ENCODE results near the gene CIB4.

CIB4 gene

DNA sequence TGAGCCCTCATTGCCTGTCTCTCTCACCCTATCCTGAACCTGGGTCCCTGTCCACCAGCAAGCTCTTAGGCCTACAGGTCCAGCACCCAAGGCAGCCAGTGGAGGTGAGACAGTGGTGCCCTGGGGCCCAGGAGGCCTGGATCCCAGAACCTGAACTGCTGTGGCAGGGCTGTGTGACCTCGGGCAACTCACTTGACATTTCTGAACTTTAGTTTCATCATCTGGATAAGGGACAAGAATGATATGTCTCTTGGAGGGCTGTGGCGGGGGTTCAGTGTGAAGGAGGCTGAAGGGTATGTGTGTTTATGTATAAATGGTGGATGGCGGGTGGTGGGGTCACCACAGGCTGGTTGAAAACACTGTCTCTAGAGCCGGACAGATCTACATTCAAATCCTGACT lies 10.9 kb downstream of the CIB4 start:
- Histone ChIP-seq H2BK5ac (ENCODE audit: low read length) (no peak overlapping the region), H3K79me1 (ENCODE audit: low read length) (no peaks in the 10 kb centered on the region), H2BK15ac (replicated peaks; ENCODE audit: low read depth) (no peak overlapping the region), H3K4me3 (ENCODE audit: low read length) (no peak overlapping the region), H3K27me3 (ENCODE audit: insufficient read depth, low read length, poor library complexity) (no peaks in the 10 kb centered on the region), H3K4me2 (ENCODE audit: low read length) (no peak overlapping the region), H3K27ac (ENCODE audit: low read depth, low read length) (no peak overlapping the region), H2AK5ac (ENCODE audit: low read length) (no peak overlapping the region), H3K18ac (ENCODE audit: low read length) (no peak overlapping the region), H4K5ac (ENCODE audit: low read length) (no peak overlapping the region), H3K4ac (ENCODE audit: low read depth, low read length) (no peak overlapping the region), H3K79me2 (ENCODE audit: control insufficient read depth, insufficient read depth, low read length) (no peaks in the 10 kb centered on the region), H3K23ac (ENCODE audit: low read length) (no peak overlapping the region), H3K9ac (ENCODE audit: low read length) (no peak overlapping the region), H2BK120ac (ENCODE audit: low read depth, low read length) (no peak overlapping the region), H3K36me3 (ENCODE audit: control insufficient read depth, insufficient read depth, low read length) (no peaks in the 10 kb centered on the region), H4K8ac (ENCODE audit: low read depth, low read length) (no peak overlapping the region), H3K56ac (ENCODE audit: low read length) (no peak overlapping the region), H3K4me1 (ENCODE audit: control insufficient read depth, low read depth, low read length) (no peaks in the 10 kb centered on the region)
- DNase-seq, result no peak
- WGBS (ENCODE audit: extremely low coverage, insufficient coverage, low lambda C conversion rate), result no CpG with 5 or more reads among the region's 4 CpGs

DNA sequence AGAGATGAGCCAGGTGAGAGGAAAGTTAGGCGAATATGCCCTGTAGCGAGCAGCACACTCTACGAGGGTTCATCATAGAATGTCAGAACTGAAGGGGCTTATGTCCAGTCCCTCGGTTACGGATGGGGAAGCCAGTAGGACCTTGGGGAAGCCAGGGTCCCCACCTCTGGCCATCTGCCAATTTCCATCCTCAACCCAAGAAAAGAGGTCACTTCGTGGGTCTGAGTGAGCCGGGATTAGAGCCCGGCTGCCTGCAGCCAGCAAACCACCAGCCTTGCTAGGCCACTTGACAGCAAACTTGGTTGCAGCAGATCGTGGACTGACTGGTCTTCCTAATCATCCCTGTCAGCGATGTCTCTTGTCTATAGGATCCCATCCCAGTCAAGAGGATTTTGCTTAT lies 11.4 kb downstream of the CIB4 start:
- no peak overlapping the region for H3K9ac ChIP-seq (ENCODE audit: low read length)
- no peaks in the 10 kb centered on the region for H3K79me1 ChIP-seq (ENCODE audit: low read length)
- H3K4me2 ChIP-seq (ENCODE audit: low read length), result no peak overlapping the region
- H3K56ac ChIP-seq (ENCODE audit: low read length), result no peak overlapping the region
- no peaks in the 10 kb centered on the region for H3K36me3 ChIP-seq (ENCODE audit: control insufficient read depth, insufficient read depth, low read length)
- no peaks in the 10 kb centered on the region for H3K79me2 ChIP-seq (ENCODE audit: control insufficient read depth, insufficient read depth, low read length)
- H2BK120ac ChIP-seq (ENCODE audit: low read depth, low read length), result no peak overlapping the region
- H3K4ac ChIP-seq (ENCODE audit: low read depth, low read length), result no peak overlapping the region
- H3K4me3 ChIP-seq (ENCODE audit: low read length), result no peak overlapping the region
- H2BK5ac ChIP-seq (ENCODE audit: low read length), result no peak overlapping the region
- no peak overlapping the region for H4K8ac ChIP-seq (ENCODE audit: low read depth, low read length)
- no peak overlapping the region for H3K23ac ChIP-seq (ENCODE audit: low read length)
- H3K27me3 ChIP-seq (ENCODE audit: insufficient read depth, low read length, poor library complexity), result no peaks in the 10 kb centered on the region
- no peak overlapping the region for H4K5ac ChIP-seq (ENCODE audit: low read length)
- H2BK15ac ChIP-seq (replicated peaks; ENCODE audit: low read depth), result no peak overlapping the region
- H2AK5ac ChIP-seq (ENCODE audit: low read length), result no peak overlapping the region
- DNase-seq, result no peak
- no peak overlapping the region for H3K27ac ChIP-seq (ENCODE audit: low read depth, low read length)
- H3K18ac ChIP-seq (ENCODE audit: low read length), result no peak overlapping the region
- WGBS (ENCODE audit: extremely low coverage, insufficient coverage, low lambda C conversion rate), result no CpG with 5 or more reads among the region's 10 CpGs
- H3K4me1 ChIP-seq (ENCODE audit: control insufficient read depth, low read depth, low read length), result no peaks in the 10 kb centered on the region

GRCh38 chr2:26629346-26629630 lies 11.9 kb downstream of the CIB4 start:
- Histone ChIP-seq H3K79me2 (ENCODE audit: control insufficient read depth, insufficient read depth, low read length) (no peaks in the 10 kb centered on the region), H2BK15ac (replicated peaks; ENCODE audit: low read depth) (no peak overlapping the region), H4K8ac (ENCODE audit: low read depth, low read length) (no peak overlapping the region), H3K18ac (ENCODE audit: low read length) (no peak overlapping the region), H3K9ac (ENCODE audit: low read length) (no peak overlapping the region), H3K23ac (ENCODE audit: low read length) (no peak overlapping the region), H4K5ac (ENCODE audit: low read length) (no peak overlapping the region), H3K56ac (ENCODE audit: low read length) (no peak overlapping the region), H3K27ac (ENCODE audit: low read depth, low read length) (no peak overlapping the region), H2BK5ac (ENCODE audit: low read length) (no peak overlapping the region), H3K4me1 (ENCODE audit: control insufficient read depth, low read depth, low read length) (no peaks in the 10 kb centered on the region), H3K79me1 (ENCODE audit: low read length) (no peaks in the 10 kb centered on the region), H3K4ac (ENCODE audit: low read depth, low read length) (no peak overlapping the region), H3K4me2 (ENCODE audit: low read length) (no peak overlapping the region), H3K36me3 (ENCODE audit: control insufficient read depth, insufficient read depth, low read length) (no peaks in the 10 kb centered on the region), H3K4me3 (ENCODE audit: low read length) (no peak overlapping the region), H3K27me3 (ENCODE audit: insufficient read depth, low read length, poor library complexity) (no peaks in the 10 kb centered on the region), H2AK5ac (ENCODE audit: low read length) (no peak overlapping the region), H2BK120ac (ENCODE audit: low read depth, low read length) (no peak overlapping the region)
- WGBS (ENCODE audit: extremely low coverage, insufficient coverage, low lambda C conversion rate), result no CpG with 5 or more reads among the region's 5 CpGs
- no peak for DNase-seq

DNA sequence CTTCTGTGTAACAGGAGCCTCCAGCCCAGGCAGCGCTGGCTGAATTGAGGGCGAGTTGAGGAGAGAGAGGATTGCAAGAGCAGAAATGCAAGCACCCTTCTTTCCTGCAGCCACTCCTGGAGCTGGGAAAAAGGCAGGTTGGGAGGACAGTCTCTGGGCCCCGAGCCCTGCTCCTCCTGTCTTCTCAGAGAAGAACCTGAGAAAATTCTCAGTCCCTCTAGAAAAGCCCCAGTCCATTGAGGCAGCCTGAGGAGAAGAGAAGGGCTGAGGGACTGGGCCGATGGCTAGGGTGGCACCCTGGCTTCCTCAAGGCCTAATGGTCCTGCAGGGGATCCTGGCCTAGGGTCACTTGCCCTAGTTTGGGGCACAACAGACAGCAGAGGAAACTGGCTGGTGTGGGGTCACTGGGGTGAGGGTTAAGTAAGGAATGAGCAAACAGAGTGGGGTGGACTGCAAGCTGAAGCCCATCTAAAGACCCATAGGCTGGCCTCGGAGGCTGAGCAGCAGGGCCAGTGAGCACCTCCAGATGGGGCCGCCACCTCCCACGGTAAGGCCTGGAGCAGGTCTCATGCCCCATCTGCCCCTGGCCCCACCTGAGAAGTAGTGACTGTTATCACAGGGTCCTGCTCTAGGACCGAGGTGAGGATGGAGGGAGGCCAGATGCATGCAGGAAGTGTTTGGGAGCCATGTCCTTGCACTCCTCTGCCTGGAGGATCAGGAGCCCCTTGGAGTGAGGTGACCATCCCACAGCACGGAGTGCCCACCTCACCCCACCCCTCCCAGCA lies 12.4 kb downstream of the CIB4 start:
- no peak overlapping the region for H4K5ac ChIP-seq (ENCODE audit: low read length)
- H3K36me3 ChIP-seq (ENCODE audit: control insufficient read depth, insufficient read depth, low read length), result no peaks in the 10 kb centered on the region
- no peak overlapping the region for H3K4me3 ChIP-seq (ENCODE audit: low read length)
- no CpG with 5 or more reads among the region's 9 CpGs for WGBS (ENCODE audit: extremely low coverage, insufficient coverage, low lambda C conversion rate)
- no peaks in the 10 kb centered on the region for H3K4me1 ChIP-seq (ENCODE audit: control insufficient read depth, low read depth, low read length)
- no peak overlapping the region for H2BK5ac ChIP-seq (ENCODE audit: low read length)
- no peaks in the 10 kb centered on the region for H3K27me3 ChIP-seq (ENCODE audit: insufficient read depth, low read length, poor library complexity)
- no peak overlapping the region for H2BK120ac ChIP-seq (ENCODE audit: low read depth, low read length)
- no peaks in the 10 kb centered on the region for H3K79me2 ChIP-seq (ENCODE audit: control insufficient read depth, insufficient read depth, low read length)
- no peak overlapping the region for H2BK15ac ChIP-seq (replicated peaks; ENCODE audit: low read depth)
- DNase-seq, result no peak
- H3K9ac ChIP-seq (ENCODE audit: low read length), result no peak overlapping the region
- no peak overlapping the region for H2AK5ac ChIP-seq (ENCODE audit: low read length)
- no peaks in the 10 kb centered on the region for H3K79me1 ChIP-seq (ENCODE audit: low read length)
- no peak overlapping the region for H3K4ac ChIP-seq (ENCODE audit: low read depth, low read length)
- H3K23ac ChIP-seq (ENCODE audit: low read length), result no peak overlapping the region
- H3K4me2 ChIP-seq (ENCODE audit: low read length), result no peak overlapping the region
- no peak overlapping the region for H4K8ac ChIP-seq (ENCODE audit: low read depth, low read length)
- H3K56ac ChIP-seq (ENCODE audit: low read length), result no peak overlapping the region
- H3K18ac ChIP-seq (ENCODE audit: low read length), result no peak overlapping the region
- H3K27ac ChIP-seq (ENCODE audit: low read depth, low read length), result no peak overlapping the region

DNA sequence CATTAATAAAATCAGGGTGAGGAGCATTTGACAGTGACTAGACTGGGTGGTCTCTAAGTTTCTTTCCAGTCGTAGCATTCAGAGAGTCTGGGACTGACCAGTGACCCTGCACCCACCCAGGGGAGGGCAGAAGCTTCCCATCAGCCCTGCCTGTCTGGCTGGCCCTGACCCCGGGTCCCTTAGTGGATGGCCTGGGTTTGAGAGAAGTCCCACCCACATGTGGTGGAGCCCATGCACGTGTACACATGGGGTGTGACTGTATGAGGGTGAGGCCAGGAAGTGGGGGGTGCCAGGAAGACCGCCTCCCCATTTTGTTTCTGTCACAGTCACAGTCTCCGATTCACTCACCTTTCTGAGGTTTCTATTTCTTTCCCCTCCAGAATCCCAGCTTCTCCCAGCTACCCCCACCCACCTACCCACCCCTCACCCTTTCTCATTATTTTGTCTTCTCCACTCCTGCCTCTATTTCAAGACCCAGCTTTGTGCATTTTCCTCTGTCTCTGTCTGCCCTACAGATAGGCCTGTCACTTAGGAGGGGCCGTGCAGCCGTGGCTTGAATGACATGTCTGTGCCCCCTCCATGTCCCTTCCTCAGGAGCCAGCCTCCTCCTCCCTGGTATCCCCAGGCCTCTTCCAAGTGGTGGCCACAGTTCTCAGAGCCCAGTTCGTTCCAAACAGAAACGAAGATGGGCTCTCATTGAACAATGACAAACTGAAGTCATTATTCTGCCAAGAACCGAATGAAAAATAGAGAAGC lies 13.6 kb downstream of the CIB4 start:
- H3K79me2 ChIP-seq (ENCODE audit: control insufficient read depth, insufficient read depth, low read length), result no peaks in the 10 kb centered on the region
- WGBS (ENCODE audit: extremely low coverage, insufficient coverage, low lambda C conversion rate), result no CpG with 5 or more reads among the region's 10 CpGs
- H3K4me3 ChIP-seq (ENCODE audit: low read length), result no peak overlapping the region
- DNase-seq, result no peak
- no peaks in the 10 kb centered on the region for H3K79me1 ChIP-seq (ENCODE audit: low read length)
- H3K4ac ChIP-seq (ENCODE audit: low read depth, low read length), result no peak overlapping the region
- H3K4me1 ChIP-seq (ENCODE audit: control insufficient read depth, low read depth, low read length), result no peaks in the 10 kb centered on the region
- no peak overlapping the region for H3K23ac ChIP-seq (ENCODE audit: low read length)
- no peak overlapping the region for H2BK120ac ChIP-seq (ENCODE audit: low read depth, low read length)
- H2BK15ac ChIP-seq (replicated peaks; ENCODE audit: low read depth), result no peak overlapping the region
- H2AK5ac ChIP-seq (ENCODE audit: low read length), result no peak overlapping the region
- no peaks in the 10 kb centered on the region for H3K27me3 ChIP-seq (ENCODE audit: insufficient read depth, low read length, poor library complexity)
- no peak overlapping the region for H3K56ac ChIP-seq (ENCODE audit: low read length)
- no peak overlapping the region for H3K18ac ChIP-seq (ENCODE audit: low read length)
- no peak overlapping the region for H2BK5ac ChIP-seq (ENCODE audit: low read length)
- H3K27ac ChIP-seq (ENCODE audit: low read depth, low read length), result no peak overlapping the region
- no peaks in the 10 kb centered on the region for H3K36me3 ChIP-seq (ENCODE audit: control insufficient read depth, insufficient read depth, low read length)
- no peak overlapping the region for H4K8ac ChIP-seq (ENCODE audit: low read depth, low read length)
- H4K5ac ChIP-seq (ENCODE audit: low read length), result no peak overlapping the region
- no peak overlapping the region for H3K9ac ChIP-seq (ENCODE audit: low read length)
- no peak overlapping the region for H3K4me2 ChIP-seq (ENCODE audit: low read length)

All from mesendoderm (in vitro differentiated cells).